SK-N-SH (cell line): Measurements from ENCODE around the gene IL18RAP. TPM values are rescaled to one million over a fixed set of nuclear protein-coding genes. Genes with fewer than 3 reads are reported as not detected.

Source experiments
- CTCF ChIA-PET: fragments of 300-600, 350-600 bp; formaldehyde crosslinking; extraction: SDS; loops from one replicate; lab custom pipeline; 2021; lab: Yijun Ruan, JAX
- POLR2A ChIA-PET: fragments of 350-600 bp; sonication (Branson Sonifier 250); formaldehyde crosslinking; extraction: SDS; loops from one replicate; lab custom pipeline; 2020; ENCODE audit warnings: antibody characterized with exemption, inconsistent platforms; lab: Yijun Ruan, JAX
- DNase-seq: peaks from one replicate; pipeline ENCODE4 v3.0.0; 2012
- H2AFZ ChIP-seq: fragments of 200-600 bp; sonication (generic); 2 replicates; pipeline ENCODE4 v1.8.1; 2016; ENCODE audit warnings: antibody characterized with exemption, mild to moderate bottlenecking, low read depth
- H3F3A ChIP-seq: fragments of 200-600 bp; sonication (generic); replicated peaks from 2 replicates; pipeline ENCODE3; 2016; ENCODE audit warnings: antibody characterized with exemption, mild to moderate bottlenecking; ENCODE audit not compliant: insufficient read depth
- H3K27ac ChIP-seq, 2 experiments: fragments of 200-500 bp in 1 of 2; fragments of 200-600 bp in 1 of 2; sonication (Bioruptor generic) in 1 of 2; sonication (generic), shearing (Covaris generic) in 1 of 2; 2 replicates each; pipeline versions ENCODE4 v1.5.1 to v1.6.1; 2014 to 2016; ENCODE audit warnings: low read depth in 2 of 2, inconsistent platforms in 1 of 2, low read length in 1 of 2, mild to moderate bottlenecking in 1 of 2, mixed read lengths in 1 of 2
- H3K27me3 ChIP-seq: fragments of 200-600 bp; sonication (generic), shearing (Covaris generic); 2 replicates; pipeline ENCODE4 v1.6.1; 2016; ENCODE audit warnings: mixed run types; ENCODE audit not compliant: insufficient read depth
- H3K36me3 ChIP-seq, 2 experiments: fragments of 200-500 bp in 1 of 2; fragments of 200-600 bp in 1 of 2; sonication (Bioruptor generic) in 1 of 2; sonication (generic) in 1 of 2; replicated peaks in 1 of 2; 2 replicates each; pipeline versions ENCODE3 to v1.5.1; 2014 to 2016; ENCODE audit warnings: low read length in 1 of 2, mild to moderate bottlenecking in 1 of 2; ENCODE audit not compliant: insufficient read depth in 2 of 2, control insufficient read depth in 1 of 2
- H3K4me1 ChIP-seq, 2 experiments: fragments of 200-500 bp in 1 of 2; fragments of 200-600 bp in 1 of 2; sonication (Bioruptor generic) in 1 of 2; sonication (generic), shearing (Covaris generic) in 1 of 2; 2 replicates each; pipeline versions ENCODE4 v1.5.1 to v1.6.1; 2014 to 2016; ENCODE audit warnings: low read depth in 1 of 2, low read length in 1 of 2, mixed run types in 1 of 2; ENCODE audit not compliant: insufficient read depth in 2 of 2, control insufficient read depth in 1 of 2
- H3K4me2 ChIP-seq: fragments of 200-600 bp; sonication (generic), shearing (Covaris generic); 2 replicates; pipeline ENCODE4 v1.6.1; 2017; ENCODE audit warnings: mixed run types
- H3K4me3 ChIP-seq, 2 experiments: fragments of 200-500 bp in 1 of 2; fragments of 200-600 bp in 1 of 2; sonication (Bioruptor generic) in 1 of 2; sonication (generic), shearing (Covaris generic) in 1 of 2; 2 replicates each; pipeline versions ENCODE4 v1.5.1 to v1.8.1; 2014 to 2016; ENCODE audit warnings: low read depth in 2 of 2, inconsistent platforms in 1 of 2, low read length in 1 of 2, mild to moderate bottlenecking in 1 of 2, mixed read lengths in 1 of 2, moderate library complexity in 1 of 2
- H3K79me2 ChIP-seq: fragments of 200-600 bp; sonication (generic); 2 replicates; pipeline ENCODE4 v1.8.1; 2017; ENCODE audit warnings: mild to moderate bottlenecking; ENCODE audit not compliant: insufficient read depth
- H3K9ac ChIP-seq: fragments of 200-600 bp; sonication (generic); 2 replicates; pipeline ENCODE4 v1.6.1; 2017; ENCODE audit warnings: mixed run types
- H3K9me2 ChIP-seq: fragments of 200-600 bp; sonication (generic); 2 replicates; pipeline ENCODE4 v1.6.1; 2017; ENCODE audit warnings: mixed run types
- H3K9me3 ChIP-seq: fragments of 200-600 bp; sonication (generic); 2 replicates; pipeline ENCODE4 v1.6.1; 2017; ENCODE audit warnings: mixed run types, mild to moderate bottlenecking, moderate library complexity
- H4K20me1 ChIP-seq: fragments of 200-600 bp; sonication (generic); 2 replicates; pipeline ENCODE4 v1.6.1; 2017; ENCODE audit warnings: mild to moderate bottlenecking, mixed run types; ENCODE audit not compliant: insufficient read depth
- CHD2 ChIP-seq: fragments of 150-350 bp; IDR thresholded peaks from 2 replicates; pipeline ENCODE4 v1.6.1; 2018; ENCODE audit warnings: low read length; ENCODE audit not compliant: partially characterized antibody
- ELF1 ChIP-seq: IDR thresholded peaks from 2 replicates; pipeline ENCODE4 v1.4.0; 2012
- EZH2phosphoT487 ChIP-seq: fragments of 200-600 bp; sonication (generic); IDR thresholded peaks from 2 replicates; pipeline ENCODE4 v1.6.1; 2017; ENCODE audit warnings: low read depth, mixed run types, mild to moderate bottlenecking, antibody characterized with exemption, moderate library complexity, borderline replicate concordance
- FOSL2 ChIP-seq: IDR thresholded peaks from 2 replicates; pipeline ENCODE4 v1.4.0; 2012; ENCODE audit warnings: low read depth, mild to moderate bottlenecking, moderate library complexity, borderline replicate concordance
- FOXJ3 ChIP-seq: sonication (generic); formaldehyde crosslinking; IDR thresholded peaks from 2 replicates; pipeline ENCODE4 v1.5.1; 2020; ENCODE audit warnings: mild to moderate bottlenecking, missing genetic modification reagents
- FOXM1 ChIP-seq: IDR thresholded peaks from 2 replicates; pipeline ENCODE4 v1.4.0; 2012; ENCODE audit warnings: low read depth, mild to moderate bottlenecking
- GATA2 ChIP-seq: sonication (generic); formaldehyde crosslinking; IDR thresholded peaks from 2 replicates; pipeline ENCODE4 v1.5.0; 2020; ENCODE audit warnings: mild to moderate bottlenecking, missing genetic modification reagents
- IRF3 ChIP-seq: fragments of 150-350 bp; IDR thresholded peaks from 2 replicates; pipeline ENCODE4 v1.6.1; 2016; ENCODE audit warnings: mild to moderate bottlenecking, low read depth, low read length
- MAX ChIP-seq: IDR thresholded peaks from 2 replicates; pipeline ENCODE4 v1.4.0; 2012; ENCODE audit warnings: low read depth
- MXI1 ChIP-seq: IDR thresholded peaks from 2 replicates; pipeline ENCODE4 v1.6.1; 2012; ENCODE audit warnings: mild to moderate bottlenecking, low read depth, low read length, improper control_type of control experiment
- NFIC ChIP-seq: IDR thresholded peaks from 2 replicates; pipeline ENCODE4 v1.4.0; 2012; ENCODE audit warnings: borderline replicate concordance
- NRF1 ChIP-seq: IDR thresholded peaks from 2 replicates; pipeline ENCODE4 v1.6.1; 2012; ENCODE audit warnings: low read depth, mild to moderate bottlenecking, low read length
- PBX3 ChIP-seq: IDR thresholded peaks from 2 replicates; pipeline ENCODE4; 2012
- RFX5 ChIP-seq: IDR thresholded peaks from 2 replicates; pipeline ENCODE4 v1.6.1; 2012; ENCODE audit warnings: mild to moderate bottlenecking, improper control_type of control experiment, low read length
- RXRA ChIP-seq: IDR thresholded peaks from 2 replicates; pipeline ENCODE4 v1.4.0; 2012; ENCODE audit warnings: low read depth, mild to moderate bottlenecking, borderline replicate concordance
- SMC3 ChIP-seq: IDR thresholded peaks from 2 replicates; pipeline ENCODE4 v1.6.1; 2012; ENCODE audit warnings: low read depth, low read length, improper control_type of control experiment
- TAF1 ChIP-seq: IDR thresholded peaks from 2 replicates; pipeline ENCODE4 v1.6.1; 2012; ENCODE audit warnings: low read depth, mild to moderate bottlenecking, low read length, moderate library complexity, borderline replicate concordance
- TCF12 ChIP-seq: IDR thresholded peaks from 2 replicates; pipeline ENCODE4 v1.4.0; 2012
- USF1 ChIP-seq: IDR thresholded peaks from 2 replicates; pipeline ENCODE4 v1.4.0; 2012; ENCODE audit warnings: low read depth, borderline replicate concordance
- YY1 ChIP-seq: IDR thresholded peaks from 2 replicates; pipeline ENCODE4 v1.4.0; 2012; ENCODE audit warnings: low read depth, mild to moderate bottlenecking
- ZBTB33 ChIP-seq: IDR thresholded peaks from 2 replicates; pipeline ENCODE4 v1.4.0; 2012; ENCODE audit warnings: low read depth, borderline replicate concordance
- whole genome bisulfite sequencing: methylation state at CpG from one replicate; pipeline ENCODE4 v1.1.6; 2017; ENCODE audit warnings: low lambda C conversion rate; 5-methylcytosine and 5-hydroxymethylcytosine counted together
- polyA plus RNA-seq, 3 experiments: library from polyadenylated mRNA; depleted of rRNA; stranded (reverse); fragments of >200 nt; gene quantifications; 2 replicates each; pipeline ENCODE4 v1.2.3, GENCODE V29; 2012

IL18RAP gene
- polyA plus RNA-seq, 1 of the 3 experiments (the other 2 are of a cell fraction), result not detected

- 12% methylated on average over 3 of the region's 3 CpGs for WGBS
- no peak overlapping the region for H2AFZ ChIP-seq
- TF ChIP-seq RFX5, result no peak
- TF ChIP-seq SMC3, result no peak
- no peak for TF ChIP-seq USF1
- TF ChIP-seq YY1, result no peak
- no peak for TF ChIP-seq CHD2
- no peak for TF ChIP-seq IRF3
- TF ChIP-seq TCF12, result no peak
- no peak for TF ChIP-seq FOXM1
- TF ChIP-seq NRF1, result no peak
- TF ChIP-seq EZH2phosphoT487, result no peak
- no peak for TF ChIP-seq MXI1
- no peak for TF ChIP-seq TAF1
- TF ChIP-seq GATA2 (CRISPR knock-in tag), result no peak
- TF ChIP-seq RXRA, result no peak
- no peak for TF ChIP-seq PBX3
- no peak for TF ChIP-seq NFIC
- TF ChIP-seq, all 33 proteins: peak for 0
- no peaks in the 10 kb centered on the region for H3K4me1 ChIP-seq
- no peaks in the 10 kb centered on the region for H3K36me3 ChIP-seq
- H3F3A ChIP-seq, result no peaks in the 10 kb centered on the region
- no peaks in the 10 kb centered on the region for H3K9me3 ChIP-seq
- ChIA-PET CTCF (no interaction called here), POLR2A (no interaction called here)
- no peaks in the 10 kb centered on the region for H4K20me1 ChIP-seq
- H3K4me2 ChIP-seq, result no peak overlapping the region
- DNase-seq, result no peak
- no peaks in the 10 kb centered on the region for H3K9me2 ChIP-seq
- H3K27me3 ChIP-seq, result no peaks in the 10 kb centered on the region; the same call in 1 of the 2 replicates
- no peak overlapping the region for H3K27ac ChIP-seq
- no peak overlapping the region for H3K9ac ChIP-seq
- no peak overlapping the region for H3K4me3 ChIP-seq
- H3K79me2 ChIP-seq, result no peaks in the 10 kb centered on the region
Measured at GRCh38 chr2:102412199-102412598, 10.8 kb upstream of the IL18RAP start.

- TF ChIP-seq ZBTB33, result no peak
- TF ChIP-seq ELF1, result no peak
- TF ChIP-seq TCF12, result no peak
- TF ChIP-seq FOXJ3 (CRISPR knock-in tag), result no peak
- no peak for TF ChIP-seq MAX
- TF ChIP-seq FOSL2, result no peak
- no peak overlapping the region for H3K4me3 ChIP-seq
- no peaks in the 10 kb centered on the region for H3F3A ChIP-seq
- WGBS, result 5% methylated on average over 1 of the region's 1 CpG
- no peak for DNase-seq
- no peaks in the 10 kb centered on the region for H3K9me3 ChIP-seq
- no peak overlapping the region for H2AFZ ChIP-seq
- H3K9me2 ChIP-seq, result no peaks in the 10 kb centered on the region
- no peaks in the 10 kb centered on the region for H3K4me1 ChIP-seq
- CTCF ChIA-PET, result no interaction called here
- no peak overlapping the region for H3K27ac ChIP-seq
- no peaks in the 10 kb centered on the region for H3K36me3 ChIP-seq
- no peak overlapping the region for H3K9ac ChIP-seq
- H3K79me2 ChIP-seq, result no peaks in the 10 kb centered on the region
- peaks cover 7% of the 10 kb centered on the region; the same call in 1 of the 2 replicates for H3K27me3 ChIP-seq
- no peaks in the 10 kb centered on the region for H4K20me1 ChIP-seq
- H3K4me2 ChIP-seq, result no peak overlapping the region
- POLR2A ChIA-PET, result no interaction called here
Measured at GRCh38 chr2:102417946-102418345, 5.0 kb upstream of the IL18RAP start.
